B cell (primary cell): ENCODE results near the gene PRKACB. TPM values are rescaled to one million over a fixed set of nuclear protein-coding genes. Genes with fewer than 3 reads are reported as not detected.

Experiments
- ATAC-seq: fragments of 200-7000 bp; cut with Tn5 transposase; one replicate; pipeline ENCODE4 v1.10.0; 2021; ENCODE audit warnings: low read depth, mild to moderate bottlenecking, moderate number of reproducible peaks, moderate library complexity
- CTCF ChIA-PET: fragments of 350-600 bp; sonication (Branson Sonifier 250); formaldehyde crosslinking; loops from one replicate; lab custom pipeline; 2021; ENCODE audit warnings: antibody characterized with exemption, inconsistent platforms; lab: Charles Lee
- POLR2A ChIA-PET: fragments of 350-600 bp; sonication (Branson Sonifier 250); formaldehyde crosslinking; loops from one replicate; lab custom pipeline; 2021; ENCODE audit warnings: antibody characterized with exemption; lab: Charles Lee
- DNase-seq: peaks from one replicate; pipeline ENCODE4 v3.0.0; 2013
- H2AFZ ChIP-seq: 2 replicates; pipeline ENCODE4 v1.6.1; 2012; ENCODE audit warnings: mild to moderate bottlenecking, low read depth, low read length; ENCODE audit not compliant: insufficient read depth, poor library complexity, severe bottlenecking
- H3K27ac ChIP-seq, 2 donors: 1 replicate in 1 of 2; 2 replicates in 1 of 2; pipeline ENCODE4 v1.5.1; 2012 to 2013; ENCODE audit warnings: low read length in 2 of 2, mild to moderate bottlenecking in 2 of 2, moderate library complexity in 1 of 2
- H3K27me3 ChIP-seq, 4 experiments: fragments of 200-600 bp in 1 of 4; sonication (generic) in 1 of 4; replicated peaks in 1 of 4; 1 replicate in 2 of 4; 2 replicates in 2 of 4; pipeline versions ENCODE4 v1.6.1 to v1.7.0; 2013 to 2016; ENCODE audit warnings: low read length in 3 of 4, mild to moderate bottlenecking in 2 of 4, mixed read lengths in 1 of 4, moderate library complexity in 1 of 4; ENCODE audit not compliant: insufficient read depth in 4 of 4, control insufficient read depth in 3 of 4; ENCODE audit errors: control extremely low read depth in 1 of 4
- H3K36me3 ChIP-seq, 2 experiments: replicated peaks in 1 of 2; 1 replicate in 1 of 2; 2 replicates in 1 of 2; pipeline versions ENCODE4 v1.6.1 to v1.7.1; 2013; ENCODE audit warnings: low read length in 1 of 2; ENCODE audit not compliant: insufficient read depth in 2 of 2, control insufficient read depth in 1 of 2; ENCODE audit errors: control extremely low read depth in 1 of 2, extremely low read depth in 1 of 2
- H3K4me1 ChIP-seq, 2 donors: fragments of 200-600 bp in 1 of 2; sonication (generic) in 1 of 2; 1 replicate in 1 of 2; 2 replicates in 1 of 2; pipeline versions ENCODE4 v1.5.1 to v1.6.1; 2013 to 2017; ENCODE audit warnings: low read length in 2 of 2; ENCODE audit not compliant: control insufficient read depth in 2 of 2, insufficient read depth in 2 of 2
- H3K4me2 ChIP-seq: replicated peaks from 2 replicates; pipeline ENCODE3; 2012; ENCODE audit warnings: mild to moderate bottlenecking, low read depth, low read length; ENCODE audit not compliant: poor library complexity, severe bottlenecking
- H3K4me3 ChIP-seq, 5 experiments: fragments of 200-600 bp in 1 of 5; sonication (generic) in 1 of 5; 1 replicate in 3 of 5; 2 replicates in 2 of 5; pipeline versions ENCODE4 v1.5.1 to v1.7.0; 2011 to 2016; ENCODE audit warnings: low read length in 4 of 5, mild to moderate bottlenecking in 4 of 5, low read depth in 2 of 5, control low read depth in 1 of 5, moderate library complexity in 1 of 5; ENCODE audit not compliant: insufficient read depth in 1 of 5; ENCODE audit errors: control extremely low read depth in 1 of 5, extremely low read depth in 1 of 5
- H3K79me2 ChIP-seq: fragments of 200-600 bp; sonication (generic); one replicate; pipeline ENCODE4 v1.6.0; 2016; ENCODE audit warnings: low read length; ENCODE audit not compliant: control insufficient read depth, insufficient read depth
- H3K9ac ChIP-seq: fragments of 200-600 bp; sonication (generic); 2 replicates; pipeline ENCODE4 v1.6.1; 2017; ENCODE audit warnings: mild to moderate bottlenecking, low read length, moderate library complexity
- H3K9me3 ChIP-seq, 3 donors: one replicate each; pipeline versions ENCODE4 v1.6.1 to v1.7.1; 2013; ENCODE audit warnings: low read length in 2 of 3; ENCODE audit not compliant: control insufficient read depth in 2 of 3, insufficient read depth in 1 of 3; ENCODE audit errors: control extremely low read depth in 1 of 3
- H4K20me1 ChIP-seq: 2 replicates; pipeline ENCODE4 v1.6.0; 2012; ENCODE audit warnings: mild to moderate bottlenecking, low read length; ENCODE audit not compliant: insufficient read depth, control insufficient read depth, poor library complexity, severe bottlenecking
- H3K27ac Mint-ChIP-seq: one replicate; pipeline ENCODE4 v1.8.0; 2021; ENCODE audit warnings: mixed read lengths
- H3K27me3 Mint-ChIP-seq: one replicate; pipeline ENCODE4 v1.8.0; 2021; ENCODE audit warnings: mixed read lengths
- H3K4me1 Mint-ChIP-seq: one replicate; pipeline ENCODE4 v1.8.0; 2021; ENCODE audit warnings: mixed read lengths
- H3K4me3 Mint-ChIP-seq: one replicate; pipeline ENCODE4 v1.8.0; 2021; ENCODE audit warnings: mixed read lengths
- H3K9me3 Mint-ChIP-seq: one replicate; pipeline ENCODE4 v1.8.0; 2022; ENCODE audit warnings: mixed read lengths; ENCODE audit not compliant: insufficient read depth
- CTCF ChIP-seq: fragments of 200-600 bp; IDR thresholded peaks from one replicate; pipeline ENCODE4 v1.8.0; 2022; ENCODE audit warnings: antibody characterized with exemption, mild to moderate bottlenecking
- EZH2 ChIP-seq: IDR thresholded peaks from 2 replicates; pipeline ENCODE4 v1.6.1; 2012; ENCODE audit warnings: borderline replicate concordance, low read depth, mild to moderate bottlenecking, moderate library complexity, low read length; ENCODE audit not compliant: insufficient read depth, poor library complexity, severe bottlenecking
- WGBS: methylation state at CpG from one replicate; pipeline ENCODE4 v1.1.5; 2013; ENCODE audit warnings: missing lambda C conversion rate; ENCODE audit not compliant: insufficient coverage; 5-methylcytosine and 5-hydroxymethylcytosine counted together
- intact Hi-C: fragments of 100-400 bp; cut with micrococcal nuclease; formaldehyde crosslinking; loops from one replicate; pipeline ENCODE4 v1.10.0; 2022
- polyA plus RNA-seq: library from polyadenylated mRNA; depleted of rRNA; stranded (reverse); fragments of >200 nt; gene quantifications from 2 replicates; pipeline ENCODE4 v1.2.3, GENCODE V29; 2012
- total RNA-seq, 2 donors: library from RNA; stranded (reverse); fragments of 120-200 nt in 1 of 2; gene quantifications; 1 replicate in 1 of 2; 2 replicates in 1 of 2; pipeline versions ENCODE4 v1.2.3 to v1.2.4, GENCODE V29; 2013 to 2022

The PRKACB gene
- total and polyA plus RNA-seq, 2 donors (not counting 1 experiment from before 2014, with no cell fraction given) = 14.9 to 53.9 TPM

DNA sequence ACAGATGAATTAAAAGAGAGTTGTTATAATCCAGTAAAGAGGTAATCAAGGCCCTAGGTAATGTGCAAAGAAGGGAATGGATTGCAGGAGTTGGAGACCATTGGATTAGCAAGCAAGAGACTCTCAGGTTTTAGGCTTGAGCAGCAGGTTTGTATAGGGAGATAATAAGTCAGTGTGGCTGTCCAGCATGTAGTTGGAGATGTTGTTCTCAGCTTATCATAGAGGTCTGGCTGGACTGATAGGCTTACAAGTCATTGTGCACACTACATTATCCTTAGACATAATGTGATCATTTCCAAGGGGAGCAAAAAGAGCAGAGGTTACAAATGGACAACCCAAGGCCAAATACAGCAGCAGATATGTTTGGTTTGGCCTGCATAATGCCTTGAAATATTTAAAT lies 111.5 kb downstream of the PRKACB start:
- no peaks in the 10 kb centered on the region for H3K79me2 ChIP-seq
- no peak overlapping the region for H3K4me3 Mint-ChIP-seq
- H3K4me1 ChIP-seq = no peaks in the 10 kb centered on the region
- no peak overlapping the region for H3K4me2 ChIP-seq
- H3K4me1 Mint-ChIP-seq = no peaks in the 10 kb centered on the region
- H2AFZ ChIP-seq = no peak overlapping the region
- TF ChIP-seq CTCF = no peak
- TF ChIP-seq EZH2 = no peak
- H3K27ac ChIP-seq = no peak overlapping the region
- no peak overlapping the region for H3K9ac ChIP-seq
- intact Hi-C loops = no loop called here
- H3K4me3 ChIP-seq = no peak overlapping the region
- no peaks in the 10 kb centered on the region for H3K27me3 Mint-ChIP-seq
- peaks cover 0 to 5% (median 1%) of the 10 kb centered on the region in 3 donors for H3K9me3 ChIP-seq
- H3K9me3 Mint-ChIP-seq = peaks cover 7% of the 10 kb centered on the region
- H3K36me3 ChIP-seq = no peaks in the 10 kb centered on the region
- CTCF ChIA-PET = no interaction called here
- no peak overlapping the region for H3K27ac Mint-ChIP-seq
- POLR2A ChIA-PET = no interaction called here
- no peak for DNase-seq
- H4K20me1 ChIP-seq = no peaks in the 10 kb centered on the region
- no peaks in the 10 kb centered on the region for H3K27me3 ChIP-seq
- no peak for ATAC-seq

GRCh38 chr1:84257617-84258016 lies 113.5 kb downstream of the PRKACB start:
- no peak overlapping the region for H3K9ac ChIP-seq
- no peak overlapping the region for H3K27ac Mint-ChIP-seq
- DNase-seq = no peak
- H2AFZ ChIP-seq = no peak overlapping the region
- intact Hi-C loops = no loop called here
- H3K27me3 Mint-ChIP-seq = no peaks in the 10 kb centered on the region
- H3K36me3 ChIP-seq = no peaks in the 10 kb centered on the region
- no peaks in the 10 kb centered on the region for H3K27me3 ChIP-seq
- H3K9me3 ChIP-seq = no peaks in the 10 kb centered on the region
- TF ChIP-seq EZH2 = no peak
- no peak for TF ChIP-seq CTCF
- no peaks in the 10 kb centered on the region for H4K20me1 ChIP-seq
- H3K4me1 ChIP-seq = no peaks in the 10 kb centered on the region
- no peak overlapping the region for H3K4me3 Mint-ChIP-seq
- H3K4me2 ChIP-seq = no peak overlapping the region
- no peak for ATAC-seq
- POLR2A ChIA-PET = no interaction called here
- CTCF ChIA-PET = no interaction called here
- H3K9me3 Mint-ChIP-seq = no peaks in the 10 kb centered on the region
- no peaks in the 10 kb centered on the region for H3K4me1 Mint-ChIP-seq
- H3K79me2 ChIP-seq = no peaks in the 10 kb centered on the region
- no peak overlapping the region for H3K27ac ChIP-seq
- H3K4me3 ChIP-seq = no peak overlapping the region
- 94% methylated on average over 2 of the region's 2 CpGs for WGBS
